Glomerular visceral epithelial cell (primary cell): Measurements from ENCODE around the gene ITGB2.

Experiments used
- DNase-seq: peaks from one replicate; pipeline ENCODE4 v3.0.0-alpha.2; 2016; ENCODE audit errors: extremely low spot score

Gene ITGB2

DNA sequence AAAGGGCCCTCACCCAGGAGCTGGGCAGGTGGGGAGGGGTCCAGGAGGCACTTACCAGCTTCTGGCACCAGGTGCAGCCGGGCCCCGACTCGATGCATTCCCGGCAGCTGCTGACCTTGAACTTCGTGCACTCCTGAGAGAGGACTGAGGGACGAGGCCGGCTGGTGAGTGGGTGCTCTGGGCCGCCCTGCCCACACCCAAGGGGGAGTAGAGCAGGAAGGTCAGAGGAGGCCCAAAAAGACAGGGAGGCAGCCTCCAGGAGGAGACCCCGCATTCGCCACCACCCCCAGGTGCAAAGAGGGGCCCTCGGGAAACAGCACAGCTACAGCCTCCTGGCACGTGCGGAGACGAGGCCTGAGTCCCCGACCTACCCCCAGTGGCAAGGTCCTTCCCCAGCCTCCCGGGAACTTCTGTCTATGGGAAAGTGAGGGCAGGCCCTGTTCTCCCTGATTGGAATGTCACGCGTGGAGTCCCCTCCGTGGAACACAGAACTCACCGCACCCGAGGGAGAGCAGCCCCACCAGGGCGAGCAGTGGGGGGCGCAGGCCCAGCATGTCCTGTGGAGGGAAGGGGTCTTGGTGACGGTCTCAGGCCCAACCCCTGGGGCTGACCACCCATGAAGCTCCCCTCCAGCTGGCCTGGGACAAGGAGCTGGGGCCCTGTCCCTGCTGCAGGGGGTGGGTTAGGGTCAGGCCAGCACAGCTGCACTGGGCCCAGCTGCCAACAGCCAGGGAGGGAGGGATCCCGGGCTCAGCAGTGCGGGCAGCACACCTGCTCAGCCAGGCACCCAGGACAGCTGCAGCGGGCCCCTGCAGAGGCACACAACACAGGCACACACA is 10.3 kb downstream of the ITGB2 start:
- DNase-seq = no peak

GRCh38 chr21:44909719-44910118 is 11.0 kb downstream of the ITGB2 start:
- no peak for DNase-seq

DNA sequence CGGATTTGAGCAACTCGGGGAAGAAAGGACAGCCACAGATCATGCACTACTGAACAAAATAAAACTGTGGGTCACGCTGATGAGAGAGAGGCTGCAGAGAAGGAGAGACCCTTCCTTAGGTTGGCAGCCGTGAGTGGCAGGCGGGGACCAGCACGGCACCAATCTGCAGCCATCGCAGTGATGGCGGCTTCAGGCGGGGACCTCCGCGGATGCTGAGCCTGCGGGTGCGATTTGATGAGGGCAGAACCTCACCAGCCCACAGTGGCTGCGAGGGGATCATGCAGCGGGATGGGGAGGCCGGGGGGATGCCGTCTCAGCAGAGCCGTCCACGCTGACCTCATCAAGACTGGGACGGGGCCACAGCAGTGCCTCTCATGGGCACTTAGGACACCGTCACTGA is 11.8 kb downstream of the ITGB2 start:
- no peak for DNase-seq

GRCh38 chr21:44907966-44908895 is 12.5 kb downstream of the ITGB2 start:
- DNase-seq = no peak

GRCh38 chr21:44907225-44907965 is 13.3 kb downstream of the ITGB2 start:
- no peak for DNase-seq

- DNase-seq = no peak
These were observed 15.0 kb downstream of the ITGB2 start for GRCh38 chr21:44905728-44906090.

DNA sequence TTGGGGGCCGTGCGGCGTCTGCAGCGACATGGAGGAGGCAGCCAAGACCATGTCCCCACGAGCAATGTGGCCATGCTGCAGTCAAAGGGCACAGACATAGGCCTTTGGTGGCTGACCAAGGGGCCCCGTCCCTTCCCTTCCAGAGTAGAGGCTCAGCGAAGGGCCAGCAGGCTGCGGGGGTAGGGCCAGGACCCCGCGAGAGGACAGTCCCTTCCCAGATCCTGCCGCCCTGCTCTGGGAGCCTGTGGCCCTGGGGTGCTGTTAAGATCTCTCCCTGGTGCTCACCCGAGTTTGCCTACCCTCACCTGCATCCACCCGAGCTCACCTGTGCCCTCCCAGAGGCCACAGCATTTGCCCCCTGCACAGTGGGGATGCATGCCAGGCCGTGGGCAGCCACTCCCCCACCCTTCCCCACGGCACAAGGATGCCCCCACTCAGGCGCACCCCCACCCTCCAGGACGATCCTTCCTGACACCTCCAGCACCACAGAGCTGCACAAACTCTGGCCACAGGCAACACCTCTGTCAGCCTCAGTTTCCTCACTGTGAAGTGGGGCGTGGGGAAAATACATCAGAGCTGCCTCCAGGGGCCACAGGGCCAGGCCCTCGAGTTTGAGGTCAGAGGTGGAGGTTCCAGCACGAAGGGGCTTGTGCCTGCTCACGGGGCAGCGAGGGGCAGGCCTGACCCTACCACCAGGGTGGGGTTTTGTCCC is 15.5 kb downstream of the ITGB2 start:
- no peak for DNase-seq

- DNase-seq = no peak
These were observed 16.4 kb downstream of the ITGB2 start for GRCh38 chr21:44904141-44904923.

DNA sequence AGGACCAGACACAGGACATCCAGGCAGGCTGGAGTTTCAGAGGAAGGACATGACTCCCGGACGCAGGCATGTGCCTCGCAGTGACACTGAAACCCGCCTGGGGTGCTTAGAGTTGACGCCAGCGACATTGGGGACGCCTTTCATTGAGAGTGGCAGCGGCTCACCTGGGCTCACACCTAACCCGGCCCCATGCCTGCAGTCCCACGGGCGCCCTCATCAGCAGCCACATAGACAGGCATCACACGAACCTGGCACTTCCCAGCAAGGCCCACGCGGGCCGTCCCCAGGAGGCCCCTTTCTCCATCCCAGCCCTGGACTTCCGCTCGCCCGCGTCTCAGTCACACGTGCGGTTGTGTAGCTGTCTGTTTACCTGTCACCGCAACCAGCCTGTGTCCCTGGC is 17.0 kb downstream of the ITGB2 start:
- DNase-seq = no peak

DNA sequence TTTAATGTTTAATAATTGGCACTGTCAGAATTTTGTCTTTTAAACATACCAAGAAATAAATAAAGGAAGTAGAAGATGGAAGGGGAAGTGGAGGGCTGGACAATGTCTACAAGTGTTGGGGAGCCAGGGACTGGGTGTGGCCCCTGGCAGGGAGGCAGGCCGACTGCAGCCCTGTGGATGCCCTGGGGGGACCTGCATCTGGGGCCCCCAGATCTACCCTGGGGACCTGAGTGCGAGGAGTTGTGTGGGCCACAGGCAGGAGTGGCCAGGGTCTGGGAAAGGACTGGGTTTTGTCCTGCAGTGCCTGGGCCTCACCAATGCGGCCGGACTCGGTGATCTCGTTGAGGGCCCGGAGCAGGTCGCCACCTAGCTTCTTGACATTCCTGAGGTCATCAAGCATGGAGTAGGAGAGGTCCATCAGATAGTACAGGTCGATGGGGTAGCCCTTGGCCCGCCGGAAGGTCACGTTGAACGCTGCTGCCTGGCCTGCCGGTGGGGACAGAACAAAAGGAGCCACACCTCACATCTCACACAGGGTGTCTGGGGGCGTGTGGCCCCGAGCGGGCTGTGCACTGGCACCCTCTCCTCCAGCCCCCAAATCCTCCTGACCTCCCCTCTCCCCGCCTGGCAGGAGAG is 17.5 kb downstream of the ITGB2 start:
- DNase-seq = no peak

DNA sequence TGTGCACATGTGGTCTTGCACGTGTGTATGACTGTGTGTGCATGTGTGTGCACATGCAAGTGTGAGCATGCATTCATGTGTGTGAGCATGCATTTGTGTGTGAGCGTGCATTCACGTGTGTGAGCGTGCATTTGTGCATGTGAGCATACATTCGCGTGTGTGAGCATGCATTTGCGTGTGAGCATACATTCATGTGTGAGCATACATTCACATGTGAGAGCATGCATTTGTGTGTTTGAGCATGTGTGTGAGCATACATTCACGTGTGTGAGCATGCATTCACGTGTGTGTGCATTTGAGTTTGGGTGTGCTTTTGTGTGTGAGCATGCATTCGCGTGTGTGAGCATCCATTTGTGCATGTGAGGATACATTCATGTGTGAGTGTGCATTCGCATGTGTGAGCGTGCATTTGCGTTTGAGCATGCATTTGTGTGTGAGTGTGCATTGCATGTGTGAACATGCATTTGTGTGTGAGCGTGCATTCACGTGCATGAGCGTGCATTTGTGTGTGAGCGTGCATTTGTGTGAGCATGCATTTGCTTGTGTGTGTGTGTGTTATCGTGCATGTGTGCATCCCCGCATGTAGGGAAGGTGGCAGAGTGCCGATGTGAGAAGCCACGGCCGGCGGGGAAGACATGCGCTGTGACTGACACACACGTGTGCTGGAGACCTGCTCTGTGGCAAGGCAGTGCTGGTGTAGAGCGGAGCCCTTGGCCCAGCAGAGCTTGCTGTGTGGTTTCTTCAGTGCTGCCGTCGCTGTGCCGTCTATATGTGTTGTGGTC is 18.2 kb downstream of the ITGB2 start:
- DNase-seq = no peak

- DNase-seq = no peak
These were observed 19.2 kb downstream of the ITGB2 start for GRCh38 chr21:44901391-44902074.

- no peak for DNase-seq
These were observed 20.0 kb downstream of the ITGB2 start for GRCh38 chr21:44900559-44901251.

DNA sequence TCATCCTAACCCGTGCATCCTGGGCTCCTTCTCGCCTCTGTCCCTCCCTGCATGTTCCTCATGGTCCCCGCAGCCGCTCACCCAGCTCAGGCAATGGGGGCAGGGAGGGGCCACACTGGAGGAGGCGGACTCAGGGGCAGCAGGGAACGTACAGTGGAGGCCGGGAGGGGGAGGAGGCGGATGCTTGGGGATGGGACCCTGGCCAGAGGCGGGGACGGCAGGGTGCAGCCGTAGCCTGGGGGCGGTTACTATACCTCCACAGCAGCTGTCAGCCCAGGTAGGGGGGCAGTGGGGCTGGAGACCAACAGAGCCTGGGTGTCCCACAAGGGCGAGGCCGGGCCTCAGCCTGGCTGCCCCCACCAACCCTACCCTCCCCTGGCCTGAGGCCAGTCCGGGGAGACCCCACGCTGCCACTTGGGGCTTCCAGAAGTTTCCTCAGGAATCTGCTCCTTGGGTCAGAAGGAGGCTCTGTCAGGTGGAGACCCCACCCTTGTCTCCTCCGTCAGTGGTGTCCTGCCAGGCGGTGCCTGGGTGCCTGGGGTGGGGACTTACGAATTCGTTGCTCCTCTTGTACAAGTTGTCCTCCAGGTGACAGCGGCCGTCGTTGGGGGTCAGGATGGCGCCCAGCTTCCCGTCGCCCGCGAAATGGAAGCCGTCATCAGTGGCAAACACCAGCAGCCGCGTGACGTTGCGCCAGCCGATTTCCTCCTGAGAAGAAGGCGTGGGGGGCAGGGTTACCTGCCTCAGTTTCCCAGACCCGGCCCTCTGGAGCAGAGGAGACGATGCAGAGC is 20.7 kb downstream of the ITGB2 start:
- no peak for DNase-seq

DNA sequence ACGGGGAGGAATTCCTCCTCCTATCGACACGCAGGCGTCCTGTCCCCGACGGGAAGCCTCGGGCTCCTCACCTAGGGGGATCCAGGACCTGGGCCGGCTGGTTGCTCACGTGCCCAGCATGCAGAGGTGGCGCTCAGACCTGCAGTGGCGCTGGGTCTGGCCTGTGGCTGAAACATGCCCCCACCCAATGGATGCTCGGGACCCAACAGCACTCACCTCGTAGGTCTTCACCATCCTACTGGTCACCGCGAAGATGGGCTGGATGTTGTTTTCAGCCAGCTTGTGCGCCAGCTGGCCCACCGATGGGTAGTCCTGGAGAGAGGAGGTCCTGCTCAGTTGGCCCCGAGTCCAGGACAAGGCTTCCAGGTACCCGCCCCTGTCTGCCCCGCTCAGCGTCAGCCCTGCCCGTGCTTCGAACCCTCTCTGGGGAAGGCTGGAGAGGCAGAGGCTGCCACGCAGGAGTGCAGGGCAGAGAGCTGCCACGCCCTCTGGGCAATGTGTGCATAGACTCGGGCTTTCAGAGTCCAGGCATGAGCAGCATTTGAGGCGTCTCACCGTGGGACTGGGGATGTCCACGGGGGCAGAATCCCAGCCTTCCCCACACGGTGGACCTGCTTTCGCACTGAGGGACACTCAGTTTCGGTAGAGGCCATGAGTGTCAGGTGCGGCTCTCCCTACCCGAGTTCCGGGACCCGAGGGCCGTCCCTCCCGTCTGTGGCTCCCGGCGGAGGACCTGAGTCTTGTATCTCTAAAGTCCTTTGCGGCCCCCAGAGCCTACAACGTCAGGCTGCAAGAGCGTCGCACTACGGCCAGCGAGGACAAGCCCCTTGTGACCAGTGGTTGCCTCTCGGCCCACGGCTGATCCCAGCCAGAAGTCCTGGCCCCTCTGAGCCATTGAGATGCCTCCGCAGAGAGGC is 21.6 kb downstream of the ITGB2 start:
- DNase-seq = no peak

DNA sequence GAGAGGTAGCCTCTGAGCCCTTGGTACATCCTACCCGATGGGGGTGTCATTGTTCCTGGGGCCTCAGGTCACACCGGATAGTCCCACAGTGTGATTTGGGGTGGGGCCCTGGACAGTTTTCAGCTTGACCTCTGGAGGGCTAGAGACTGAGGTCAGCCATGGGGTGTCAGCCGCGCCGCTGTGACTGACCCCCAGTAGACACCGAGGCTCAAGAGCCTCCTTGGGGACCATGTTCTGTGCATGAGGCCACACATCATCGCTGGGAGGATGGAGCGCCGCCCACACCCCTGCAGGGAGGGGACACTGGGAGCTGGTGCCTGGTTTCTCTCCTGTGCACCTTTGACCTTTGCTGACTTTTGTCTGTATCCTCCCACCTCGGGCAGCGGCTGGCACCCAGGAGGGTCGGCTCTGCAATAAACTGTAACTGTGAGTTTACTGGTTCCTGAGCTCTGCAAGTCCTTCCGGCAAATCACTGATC is 22.6 kb downstream of the ITGB2 start:
- DNase-seq = no peak
